GM10847 (cell line): Measurements from ENCODE around the gene OR1S1.

Source experiments
- POLR2A ChIP-seq: IDR thresholded peaks from 2 replicates; pipeline ENCODE4 v1.6.1; 2011; ENCODE audit not compliant: insufficient read length; ENCODE audit errors: extremely low read depth

Gene OR1S1

DNA sequence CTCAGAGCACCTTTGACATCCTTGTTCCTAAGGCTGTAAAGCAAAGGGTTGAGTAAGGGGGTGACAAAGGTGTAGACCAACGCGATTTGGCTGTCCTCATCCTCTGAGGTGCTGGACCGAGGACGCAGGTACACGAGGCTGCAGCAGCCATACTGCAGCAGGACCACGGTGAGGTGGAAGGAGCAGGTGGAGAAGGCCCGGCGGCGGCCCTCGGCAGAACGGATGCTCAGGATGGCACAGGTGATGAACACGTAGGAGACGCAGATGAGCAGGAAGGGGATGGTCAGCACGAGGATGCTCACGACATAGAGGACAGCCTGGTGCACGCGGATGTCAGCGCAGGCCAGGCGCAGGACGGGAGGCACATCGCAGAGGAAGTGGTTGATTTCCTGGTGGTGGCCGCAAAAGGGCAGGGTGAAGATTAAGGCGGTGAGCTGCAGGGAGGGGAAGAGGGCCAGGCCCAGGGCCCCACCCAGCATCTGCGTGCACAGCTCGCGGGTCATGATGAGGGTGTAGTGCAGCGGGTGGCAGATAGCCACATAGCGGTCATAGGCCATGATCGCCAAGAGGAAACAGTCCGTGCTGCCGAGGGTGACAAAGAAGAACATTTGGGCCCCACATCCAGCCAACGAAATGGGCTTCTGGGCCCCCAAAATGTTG, 15.6 kb downstream of the OR1S1 start:
- no peak for TF ChIP-seq POLR2A

- no peak for TF ChIP-seq POLR2A
Measured at GRCh38 chr11:58243954-58244353, 31.4 kb downstream of the OR1S1 start.

DNA sequence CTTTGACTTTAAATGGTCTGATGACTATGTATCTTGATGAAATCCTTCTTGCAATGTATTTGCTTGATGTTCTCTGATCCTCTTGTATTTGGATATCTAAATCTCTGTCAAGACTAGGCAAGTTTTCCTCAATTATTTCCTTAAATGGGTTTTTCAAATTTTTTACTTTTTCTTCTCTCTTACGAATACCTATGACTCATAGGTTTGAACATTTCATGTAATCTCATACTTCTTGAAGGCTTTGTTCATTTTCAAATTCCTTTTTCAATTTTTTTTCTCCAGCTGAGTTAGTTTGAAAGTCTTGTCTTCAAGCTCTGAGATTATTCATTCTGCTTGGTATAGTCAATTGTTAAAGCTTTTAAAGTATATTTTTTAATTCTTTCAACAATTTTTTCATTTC, 42.4 kb downstream of the OR1S1 start:
- no peak for TF ChIP-seq POLR2A

DNA sequence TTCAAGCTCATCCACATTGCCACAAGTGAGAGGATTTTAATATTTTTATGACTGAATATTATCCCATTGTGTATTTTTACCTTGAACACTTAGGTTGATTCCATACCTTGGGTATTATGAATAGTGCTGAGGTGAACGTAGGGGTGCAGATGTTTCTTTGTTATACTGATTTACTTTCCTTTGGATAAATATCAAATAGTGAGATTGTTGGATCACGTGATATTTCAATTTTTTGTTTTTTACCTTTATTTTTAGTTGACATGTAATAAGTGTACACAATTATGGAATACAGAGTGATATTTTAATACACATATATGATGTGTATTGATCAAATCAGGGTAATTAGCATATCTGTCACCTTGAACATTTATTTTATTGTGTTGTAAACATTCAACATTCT, 47.5 kb downstream of the OR1S1 start:
- TF ChIP-seq POLR2A = no peak
